Amygdala (tissue), 56 donors: Measurements from ENCODE around the gene OR52I1.
A peak's percentile ranks its signal among the peaks of the same experiment; 100 is the strongest.

Source experiments
- DNase-seq, 56 donors: peaks; one replicate each; lab custom pipeline; 2025; lab: John Stamatoyannopoulos, UW

OR52I1 gene

GRCh38 chr11:4610258-4610935 lies 16.6 kb downstream of the OR52I1 start:
- DNase-seq: no peak

- no peak for DNase-seq
Measured at GRCh38 chr11:4611986-4612385, 18.1 kb downstream of the OR52I1 start.

GRCh38 chr11:4615856-4616444 lies 22.1 kb downstream of the OR52I1 start:
- no peak for DNase-seq

GRCh38 chr11:4619514-4619913 lies 25.7 kb downstream of the OR52I1 start:
- no peak for DNase-seq

GRCh38 chr11:4626207-4627099 lies 32.6 kb downstream of the OR52I1 start:
- peak in 8 of 56 donors; percentile 3 to 47 (median 6) for DNase-seq

- DNase-seq: no peak
Measured at GRCh38 chr11:4636136-4636535, 42.3 kb downstream of the OR52I1 start.

GRCh38 chr11:4636962-4637661 lies 43.3 kb downstream of the OR52I1 start, which contains the start of gene OR51D1:
Gene OR51D1, plus strand, starts transcription at chr11:4637477. Its CDS starts 2,314 bp downstream, at chr11:4639791.
- DNase-seq: peak in 45 of 56 donors; percentile 5 to 72 (median 30)

GRCh38 chr11:4637662-4638047 lies 43.8 kb downstream of the OR52I1 start:
- DNase-seq: no peak

GRCh38 chr11:4639931-4640330 lies 46.1 kb downstream of the OR52I1 start:
- DNase-seq: no peak

- DNase-seq: no peak
Measured at GRCh38 chr11:4641501-4641900, 47.7 kb downstream of the OR52I1 start.

GRCh38 chr11:4642043-4642442 lies 48.2 kb downstream of the OR52I1 start:
- DNase-seq: no peak

GRCh38 chr11:4643076-4643475 lies 49.2 kb downstream of the OR52I1 start:
- DNase-seq: no peak

GRCh38 chr11:4643682-4644081 lies 49.8 kb downstream of the OR52I1 start, which contains the start of gene OR51E1:
Gene OR51E1, plus strand, starts transcription at chr11:4643982. Its CDS starts 8,545 bp downstream, at chr11:4652527.
- DNase-seq: no peak

GRCh38 chr11:4644233-4644632 lies 50.4 kb downstream of the OR52I1 start:
- DNase-seq: no peak
